ENCODE results near the gene NPAS3.
A peak's percentile ranks its signal among the peaks of the same experiment; 100 is the strongest.

Gene NPAS3

GRCh38 chr14:33836900-33837577 lies 898.4 kb downstream of the NPAS3 start:
- no peaks in the 10 kb centered on the region for H3K36me3 ChIP-seq (ENCODE audit: low read depth)
- no peak for DNase-seq (ENCODE audit: low spot score)
- H3K27ac ChIP-seq (ENCODE audit: poor library complexity, severe bottlenecking): no peak overlapping the region

DNA sequence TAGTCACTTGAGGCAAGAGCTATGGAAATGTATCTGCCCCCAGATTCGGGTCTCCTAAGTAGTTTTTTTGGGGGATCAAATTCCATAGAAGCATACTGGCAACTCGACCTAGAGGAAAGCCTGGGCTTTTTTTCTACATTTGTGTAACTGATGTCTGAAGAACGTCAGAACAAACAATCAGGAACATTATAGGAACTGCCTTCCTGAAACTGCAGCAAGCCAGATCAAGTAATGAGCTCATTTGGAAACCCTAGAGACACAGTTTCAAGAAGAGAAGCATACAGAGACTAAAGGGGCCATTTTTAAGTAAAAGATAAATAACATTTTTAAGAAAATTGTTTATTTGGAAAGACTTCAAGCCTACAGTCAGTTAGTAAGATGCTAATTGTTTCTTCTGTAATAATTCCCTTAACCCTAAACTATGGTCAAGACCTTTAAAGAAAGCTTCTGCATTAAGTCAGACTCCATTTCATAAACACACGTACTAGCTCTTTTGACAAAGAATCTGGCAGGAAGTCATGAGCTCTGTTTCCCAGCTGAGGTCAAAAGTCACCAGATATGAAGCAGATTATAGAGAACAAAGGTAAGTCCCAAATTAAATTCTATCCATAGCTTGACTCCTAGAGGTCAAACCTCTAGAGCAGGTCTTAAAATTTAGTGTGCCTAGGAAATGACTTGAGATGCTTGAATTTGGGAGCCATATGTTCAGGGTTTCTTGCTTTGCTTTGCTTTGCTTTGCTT lies 899.4 kb downstream of the NPAS3 start:
- H3K4me1 ChIP-seq (ENCODE audit: insufficient read depth, poor library complexity, severe bottlenecking): peaks cover 13% of the 10 kb centered on the region
- TF ChIP-seq, protein P1, sequence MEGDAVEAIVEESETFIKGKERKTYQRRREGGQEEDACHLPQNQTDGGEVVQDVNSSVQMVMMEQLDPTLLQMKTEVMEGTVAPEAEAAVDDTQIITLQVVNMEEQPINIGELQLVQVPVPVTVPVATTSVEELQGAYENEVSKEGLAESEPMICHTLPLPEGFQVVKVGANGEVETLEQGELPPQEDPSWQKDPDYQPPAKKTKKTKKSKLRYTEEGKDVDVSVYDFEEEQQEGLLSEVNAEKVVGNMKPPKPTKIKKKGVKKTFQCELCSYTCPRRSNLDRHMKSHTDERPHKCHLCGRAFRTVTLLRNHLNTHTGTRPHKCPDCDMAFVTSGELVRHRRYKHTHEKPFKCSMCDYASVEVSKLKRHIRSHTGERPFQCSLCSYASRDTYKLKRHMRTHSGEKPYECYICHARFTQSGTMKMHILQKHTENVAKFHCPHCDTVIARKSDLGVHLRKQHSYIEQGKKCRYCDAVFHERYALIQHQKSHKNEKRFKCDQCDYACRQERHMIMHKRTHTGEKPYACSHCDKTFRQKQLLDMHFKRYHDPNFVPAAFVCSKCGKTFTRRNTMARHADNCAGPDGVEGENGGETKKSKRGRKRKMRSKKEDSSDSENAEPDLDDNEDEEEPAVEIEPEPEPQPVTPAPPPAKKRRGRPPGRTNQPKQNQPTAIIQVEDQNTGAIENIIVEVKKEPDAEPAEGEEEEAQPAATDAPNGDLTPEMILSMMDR (IDR thresholded peaks at IDR 0.05; ENCODE audit: poor library complexity, severe bottlenecking): no peak

More at GRCh38 chr14:33836900-33837577, 898.4 kb downstream of the NPAS3 start:
- no peaks in the 10 kb centered on the region for H3K9me3 ChIP-seq (ENCODE audit: severe bottlenecking)
- H3K4me1 ChIP-seq (ENCODE audit: insufficient read depth, poor library complexity, severe bottlenecking): peaks cover 7% of the 10 kb centered on the region
- no peak for ATAC-seq (ENCODE audit: low read depth)
- TF ChIP-seq, protein P1 (IDR thresholded peaks at IDR 0.05; ENCODE audit: poor library complexity, severe bottlenecking): no peak
- H3K27me3 ChIP-seq (ENCODE audit: insufficient read depth, poor library complexity, severe bottlenecking): no peaks in the 10 kb centered on the region
- no peak overlapping the region for H3K4me3 ChIP-seq (ENCODE audit: severe bottlenecking)

GRCh38 chr14:33839193-33840076 lies 900.8 kb downstream of the NPAS3 start:
- Histone ChIP-seq H3K9me3 (ENCODE audit: severe bottlenecking) (no peaks in the 10 kb centered on the region), H3K4me3 (ENCODE audit: severe bottlenecking) (no peak overlapping the region), H3K27ac (ENCODE audit: poor library complexity, severe bottlenecking) (no peak overlapping the region), H3K36me3 (ENCODE audit: low read depth) (no peaks in the 10 kb centered on the region), H3K27me3 (ENCODE audit: insufficient read depth, poor library complexity, severe bottlenecking) (no peaks in the 10 kb centered on the region), H3K4me1 (ENCODE audit: insufficient read depth, poor library complexity, severe bottlenecking) (peaks cover 13% of the 10 kb centered on the region)
- DNase-seq (ENCODE audit: low spot score) (no peak), ATAC-seq (ENCODE audit: low read depth) (peak; percentile 41; the same call in 2 of the 3 replicates)
- TF ChIP-seq, protein P1 (IDR thresholded peaks at IDR 0.05; ENCODE audit: poor library complexity, severe bottlenecking): peak; percentile 94

More for the DNA sequence above, 899.4 kb downstream of the NPAS3 start:
- H3K9me3 ChIP-seq (ENCODE audit: severe bottlenecking): no peaks in the 10 kb centered on the region
- no peak overlapping the region for H3K4me3 ChIP-seq (ENCODE audit: severe bottlenecking)
- no peak overlapping the region for H3K27ac ChIP-seq (ENCODE audit: poor library complexity, severe bottlenecking)
- no peaks in the 10 kb centered on the region for H3K27me3 ChIP-seq (ENCODE audit: insufficient read depth, poor library complexity, severe bottlenecking)
- ATAC-seq (ENCODE audit: low read depth) (no peak), DNase-seq (ENCODE audit: low spot score) (no peak)
- no peaks in the 10 kb centered on the region for H3K36me3 ChIP-seq (ENCODE audit: low read depth)

DNA sequence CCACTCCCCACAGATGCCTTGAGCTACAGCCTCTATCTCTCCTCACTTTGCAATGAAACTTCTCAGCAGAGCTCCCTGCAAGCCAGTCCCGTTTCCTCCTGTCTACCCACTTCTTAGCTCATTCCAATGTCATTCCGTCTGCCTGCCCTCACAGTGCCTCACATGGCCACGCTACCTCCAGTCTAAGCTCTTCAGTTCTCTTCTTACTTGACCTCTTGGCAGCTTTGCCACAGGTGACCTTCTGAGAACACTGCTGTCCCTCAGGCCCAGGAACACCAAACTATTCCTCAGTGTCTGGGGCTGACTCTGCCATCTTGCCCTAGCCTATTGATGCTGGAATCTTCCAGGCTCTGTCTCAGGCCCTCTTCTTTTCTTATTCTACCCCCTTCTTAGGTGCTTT lies 902.1 kb downstream of the NPAS3 start:
- no peak for DNase-seq (ENCODE audit: low spot score)
- no peak for ATAC-seq (ENCODE audit: low read depth)

More for the DNA sequence above, 902.1 kb downstream of the NPAS3 start:
- H3K36me3 ChIP-seq (ENCODE audit: low read depth): no peaks in the 10 kb centered on the region
- H3K27me3 ChIP-seq (ENCODE audit: insufficient read depth, poor library complexity, severe bottlenecking): no peaks in the 10 kb centered on the region
- peaks cover 13% of the 10 kb centered on the region for H3K4me1 ChIP-seq (ENCODE audit: insufficient read depth, poor library complexity, severe bottlenecking)
- H3K4me3 ChIP-seq (ENCODE audit: severe bottlenecking): no peak overlapping the region
- TF ChIP-seq, protein P1 (IDR thresholded peaks at IDR 0.05; ENCODE audit: poor library complexity, severe bottlenecking): no peak
- no peak overlapping the region for H3K27ac ChIP-seq (ENCODE audit: poor library complexity, severe bottlenecking)
- no peaks in the 10 kb centered on the region for H3K9me3 ChIP-seq (ENCODE audit: severe bottlenecking)
